H9 (cell line): ENCODE data around the gene IFNG-AS1. TPM values are rescaled to one million over a fixed set of nuclear protein-coding genes. Genes with fewer than 3 reads are reported as not detected.

Source experiments
- DNase-seq: peaks from one replicate; pipeline ENCODE4 v3.0.0-alpha.2; 2017
- H2AFZ ChIP-seq: one replicate; pipeline ENCODE4 v1.6.1; 2013; ENCODE audit warnings: mild to moderate bottlenecking, low read length, control low read depth, moderate library complexity
- H2AK5ac ChIP-seq: 2 replicates; pipeline ENCODE4 v1.6.1; 2013; ENCODE audit warnings: low read length, control low read depth, mixed read lengths; ENCODE audit not compliant: insufficient read length
- H2BK120ac ChIP-seq: one replicate; pipeline ENCODE4 v1.6.1; 2013; ENCODE audit warnings: low read depth, mild to moderate bottlenecking, low read length, control low read depth, inconsistent platforms; ENCODE audit not compliant: poor library complexity, severe bottlenecking
- H2BK12ac ChIP-seq: 2 replicates; pipeline ENCODE4 v1.6.1; 2013; ENCODE audit warnings: low read length, control low read depth, mixed read lengths, low read depth; ENCODE audit not compliant: insufficient read length
- H2BK15ac ChIP-seq: 2 replicates; pipeline ENCODE4 v1.6.1; 2013; ENCODE audit warnings: low read depth, low read length, control low read depth
- H2BK20ac ChIP-seq: one replicate; pipeline ENCODE4 v1.6.1; 2013; ENCODE audit warnings: low read depth, mild to moderate bottlenecking, low read length, control low read depth, inconsistent platforms; ENCODE audit not compliant: poor library complexity, severe bottlenecking
- H2BK5ac ChIP-seq: 2 replicates; pipeline ENCODE4 v1.6.1; 2013; ENCODE audit warnings: low read length, control low read depth, mixed read lengths; ENCODE audit not compliant: insufficient read length
- H3K14ac ChIP-seq: 2 replicates; pipeline ENCODE4 v1.6.1; 2013; ENCODE audit warnings: low read length, control low read depth; ENCODE audit not compliant: insufficient read depth
- H3K18ac ChIP-seq: 2 replicates; pipeline ENCODE4 v1.6.1; 2013; ENCODE audit warnings: low read depth, mild to moderate bottlenecking, mixed read lengths, low read length, control low read depth; ENCODE audit not compliant: insufficient read length
- H3K23ac ChIP-seq: 2 replicates; pipeline ENCODE4 v1.6.1; 2013; ENCODE audit warnings: low read length, control low read depth, mixed read lengths, low read depth; ENCODE audit not compliant: insufficient read length
- H3K23me2 ChIP-seq: 2 replicates; pipeline ENCODE4 v1.6.1; 2013; ENCODE audit warnings: low read depth, mild to moderate bottlenecking, mixed read lengths, low read length, control low read depth; ENCODE audit not compliant: insufficient read length, poor library complexity, severe bottlenecking
- H3K27ac ChIP-seq: 2 replicates; pipeline ENCODE4 v1.5.1; 2013; ENCODE audit warnings: low read length, control low read depth, mixed read lengths, low read depth; ENCODE audit not compliant: insufficient read length
- H3K27me3 ChIP-seq: 2 replicates; pipeline ENCODE4 v1.6.1; 2013; ENCODE audit warnings: low read length, control low read depth, inconsistent platforms; ENCODE audit not compliant: insufficient read depth
- H3K4ac ChIP-seq: 2 replicates; pipeline ENCODE4 v1.6.1; 2013; ENCODE audit warnings: low read depth, mild to moderate bottlenecking, control low read depth, inconsistent platforms, low read length, moderate library complexity
- H3K4me1 ChIP-seq: 2 replicates; pipeline ENCODE4 v1.6.1; 2013; ENCODE audit warnings: low read length, control low read depth, inconsistent platforms; ENCODE audit not compliant: insufficient read depth
- H3K4me2 ChIP-seq: 2 replicates; pipeline ENCODE4 v1.6.1; 2013; ENCODE audit warnings: low read length, control low read depth, mixed read lengths; ENCODE audit not compliant: insufficient read length, insufficient read depth
- H3K56ac ChIP-seq: 2 replicates; pipeline ENCODE4 v1.6.1; 2013; ENCODE audit warnings: low read depth, mild to moderate bottlenecking, mixed read lengths, low read length, control low read depth; ENCODE audit not compliant: insufficient read length
- H3K79me1 ChIP-seq: 2 replicates; pipeline ENCODE4 v1.6.1; 2013; ENCODE audit warnings: low read depth, mild to moderate bottlenecking, moderate library complexity, low read length, control low read depth, inconsistent platforms; ENCODE audit not compliant: insufficient read depth, poor library complexity, severe bottlenecking
- H3K79me2 ChIP-seq: 2 replicates; pipeline ENCODE4 v1.6.1; 2013; ENCODE audit warnings: low read length, control low read depth, inconsistent platforms; ENCODE audit not compliant: insufficient read depth
- H3K9ac ChIP-seq: 2 replicates; pipeline ENCODE4 v1.6.1; 2013; ENCODE audit warnings: low read length, control low read depth, mixed read lengths; ENCODE audit not compliant: insufficient read length; ENCODE audit errors: extremely low read depth
- H3K9me3 ChIP-seq: one replicate; pipeline ENCODE4 v1.6.1; 2013; ENCODE audit warnings: low read depth, low read length, inconsistent platforms; ENCODE audit not compliant: control insufficient read depth
- H3T11ph ChIP-seq: one replicate; pipeline ENCODE4 v1.6.1; 2013; ENCODE audit warnings: mild to moderate bottlenecking, low read length, control low read depth, inconsistent platforms
- H4K20me1 ChIP-seq: one replicate; pipeline ENCODE4 v1.6.1; 2013; ENCODE audit not compliant: control insufficient read depth, insufficient read length, insufficient read depth
- H4K5ac ChIP-seq: 2 replicates; pipeline ENCODE4 v1.6.1; 2013; ENCODE audit warnings: low read depth, mild to moderate bottlenecking, mixed read lengths, low read length, control low read depth; ENCODE audit not compliant: insufficient read length
- H4K8ac ChIP-seq: replicated peaks from 2 replicates; pipeline ENCODE4 v1.6.1; 2013; ENCODE audit warnings: low read length, control low read depth, mixed read lengths, low read depth; ENCODE audit not compliant: insufficient read length
- H4K91ac ChIP-seq: 2 replicates; pipeline ENCODE4 v1.6.1; 2013; ENCODE audit warnings: low read depth, mild to moderate bottlenecking, moderate library complexity, mixed read lengths, low read length, control low read depth; ENCODE audit not compliant: insufficient read length
- H3K27ac Mint-ChIP-seq, 3 experiments: 2 replicates in 2 of 3; 3 replicates in 1 of 3; pipeline ENCODE4 v1.8.0; 2020 to 2021; ENCODE audit warnings: mixed read lengths in 3 of 3, mild to moderate bottlenecking in 1 of 3, moderate library complexity in 1 of 3
- H3K27me3 Mint-ChIP-seq: 2 replicates; pipeline ENCODE4 v1.8.0; 2021; ENCODE audit warnings: low read depth, mild to moderate bottlenecking, moderate library complexity, mixed read lengths
- H3K36me3 Mint-ChIP-seq, 3 experiments: 2 replicates in 2 of 3; 3 replicates in 1 of 3; pipeline ENCODE4 v1.8.0; 2020 to 2021; ENCODE audit warnings: low read depth in 3 of 3, mixed read lengths in 3 of 3; ENCODE audit not compliant: insufficient read depth in 1 of 3
- H3K4me1 Mint-ChIP-seq, 2 experiments: 2 replicates each; pipeline ENCODE4 v1.8.0; 2020; ENCODE audit warnings: mixed read lengths in 2 of 2
- H3K4me3 Mint-ChIP-seq, 2 experiments: 2 replicates in 1 of 2; 3 replicates in 1 of 2; pipeline ENCODE4 v1.8.0; 2020 to 2021; ENCODE audit warnings: mild to moderate bottlenecking in 2 of 2, mixed read lengths in 2 of 2, moderate library complexity in 1 of 2
- H3K9me3 Mint-ChIP-seq, 2 experiments: 2 replicates in 1 of 2; 3 replicates in 1 of 2; pipeline ENCODE4 v1.8.0; 2020; ENCODE audit warnings: mild to moderate bottlenecking in 2 of 2, mixed read lengths in 2 of 2, moderate library complexity in 1 of 2
- total RNA-seq: library from RNA; stranded (reverse); gene quantifications from 2 replicates; pipeline ENCODE4 v1.2.1, GENCODE V29; 2021
- TF ChIP-seq, protein P1 (sequence below): fragments of 200-600 bp; sonication (generic); conservative IDR thresholded peaks from 3 replicates; pipeline ENCODE4 v1.8.0; 2021; ENCODE audit warnings: antibody characterized with exemption, mild to moderate bottlenecking

IFNG-AS1 gene
- total RNA-seq, 1 experiment from 2014 or later: not detected

- no peak overlapping the region for H3K4me3 Mint-ChIP-seq
- no peaks in the 10 kb centered on the region for H3K9me3 ChIP-seq
- no peak overlapping the region for H3K23ac ChIP-seq
- no peak overlapping the region for H2BK15ac ChIP-seq
- H4K8ac ChIP-seq: no peak overlapping the region
- no peak overlapping the region for H4K5ac ChIP-seq
- no peak overlapping the region for H3T11ph ChIP-seq
- H2BK20ac ChIP-seq: no peak overlapping the region
- H3K4ac ChIP-seq: no peak overlapping the region
- H3K27ac ChIP-seq: no peak overlapping the region
- no peaks in the 10 kb centered on the region for H3K27me3 ChIP-seq
- no peak overlapping the region for H3K56ac ChIP-seq
- no peaks in the 10 kb centered on the region for H3K27me3 Mint-ChIP-seq
- no peak overlapping the region for H2BK120ac ChIP-seq
- no peak overlapping the region for H2BK12ac ChIP-seq
- H4K91ac ChIP-seq: no peak overlapping the region
- H3K79me1 ChIP-seq: no peaks in the 10 kb centered on the region
- H4K20me1 ChIP-seq: no peaks in the 10 kb centered on the region
- no peak overlapping the region for H3K4me2 ChIP-seq
- no peak overlapping the region for H2AK5ac ChIP-seq
- no peaks in the 10 kb centered on the region for H3K4me1 Mint-ChIP-seq
- H3K79me2 ChIP-seq: no peaks in the 10 kb centered on the region
- H3K9me3 Mint-ChIP-seq: no peaks in the 10 kb centered on the region
- no peak overlapping the region for H3K27ac Mint-ChIP-seq
- no peak overlapping the region for H2AFZ ChIP-seq
- H2BK5ac ChIP-seq: no peak overlapping the region
- H3K23me2 ChIP-seq: no peaks in the 10 kb centered on the region
- no peak overlapping the region for H3K14ac ChIP-seq
- DNase-seq: no peak
- no peak overlapping the region for H3K9ac ChIP-seq
- no peaks in the 10 kb centered on the region for H3K36me3 Mint-ChIP-seq
- no peaks in the 10 kb centered on the region for H3K4me1 ChIP-seq
- no peak overlapping the region for H3K18ac ChIP-seq
- TF ChIP-seq, protein P1, sequence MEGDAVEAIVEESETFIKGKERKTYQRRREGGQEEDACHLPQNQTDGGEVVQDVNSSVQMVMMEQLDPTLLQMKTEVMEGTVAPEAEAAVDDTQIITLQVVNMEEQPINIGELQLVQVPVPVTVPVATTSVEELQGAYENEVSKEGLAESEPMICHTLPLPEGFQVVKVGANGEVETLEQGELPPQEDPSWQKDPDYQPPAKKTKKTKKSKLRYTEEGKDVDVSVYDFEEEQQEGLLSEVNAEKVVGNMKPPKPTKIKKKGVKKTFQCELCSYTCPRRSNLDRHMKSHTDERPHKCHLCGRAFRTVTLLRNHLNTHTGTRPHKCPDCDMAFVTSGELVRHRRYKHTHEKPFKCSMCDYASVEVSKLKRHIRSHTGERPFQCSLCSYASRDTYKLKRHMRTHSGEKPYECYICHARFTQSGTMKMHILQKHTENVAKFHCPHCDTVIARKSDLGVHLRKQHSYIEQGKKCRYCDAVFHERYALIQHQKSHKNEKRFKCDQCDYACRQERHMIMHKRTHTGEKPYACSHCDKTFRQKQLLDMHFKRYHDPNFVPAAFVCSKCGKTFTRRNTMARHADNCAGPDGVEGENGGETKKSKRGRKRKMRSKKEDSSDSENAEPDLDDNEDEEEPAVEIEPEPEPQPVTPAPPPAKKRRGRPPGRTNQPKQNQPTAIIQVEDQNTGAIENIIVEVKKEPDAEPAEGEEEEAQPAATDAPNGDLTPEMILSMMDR: no peak
Observed at GRCh38 chr12:67996347-67996746, 7.1 kb downstream of the IFNG-AS1 start.
